Amygdala (tissue), 56 donors: ENCODE measurements around the gene COMMD9.

Experiments used
- DNase-seq, 56 donors: peaks; one replicate each; lab custom pipeline; 2025; lab: John Stamatoyannopoulos, UW

The COMMD9 gene

DNA sequence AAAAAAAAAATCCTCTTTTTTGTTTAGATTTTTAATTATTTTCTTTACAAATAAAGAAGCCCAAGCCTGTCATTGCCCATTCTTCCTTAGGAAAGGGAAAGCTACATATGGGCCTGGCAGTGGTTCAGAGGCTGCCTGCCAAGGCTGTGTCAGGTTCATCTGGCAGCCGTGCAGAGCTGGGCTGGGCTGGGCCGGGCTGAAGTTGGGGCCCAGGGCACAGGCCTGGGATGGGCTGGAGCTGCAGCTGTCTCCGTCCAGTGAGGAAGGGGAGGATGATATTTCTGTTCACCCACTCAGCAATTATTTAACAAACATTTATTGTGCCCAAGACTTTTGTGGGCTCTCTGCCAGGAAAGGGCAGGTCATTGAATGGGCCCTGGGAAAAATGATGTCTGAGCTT lies 11.4 kb upstream of the COMMD9 start:
- peak in 39 of 56 donors; percentile 5 to 77 (median 41) for DNase-seq

DNA sequence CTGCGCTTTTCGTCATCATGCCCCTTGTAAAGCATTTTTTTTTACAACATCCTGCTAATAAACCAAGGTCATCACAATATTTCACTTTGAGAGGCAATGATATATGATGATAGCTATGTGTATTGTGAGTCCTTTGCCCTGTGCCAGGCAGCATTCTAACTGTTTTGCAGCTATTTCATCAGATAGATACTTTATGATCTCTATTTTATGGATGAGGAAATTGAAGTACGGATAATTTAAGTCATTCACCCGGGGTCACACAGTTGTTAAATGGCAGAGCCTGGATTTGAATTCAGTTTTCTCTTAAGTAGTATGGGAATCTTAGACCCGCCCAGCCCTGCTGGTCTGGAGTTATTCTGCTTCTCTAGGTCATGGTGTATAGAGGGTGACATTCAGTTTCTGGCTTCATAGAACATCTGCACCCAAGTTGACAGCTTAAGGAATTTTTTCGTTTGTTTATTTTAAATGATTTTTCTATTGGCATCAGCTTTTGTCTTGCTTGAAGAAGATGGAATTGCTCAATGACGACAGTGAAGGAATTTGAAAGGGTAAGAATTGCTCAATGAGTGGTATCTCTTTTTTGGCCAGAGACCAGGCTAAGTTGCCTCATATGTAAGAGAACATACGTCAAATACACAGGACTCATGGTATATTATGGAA lies 7.8 kb upstream of the COMMD9 start:
- DNase-seq: no peak

- peak in 47 of 56 donors; percentile 15 to 87 (median 58) for DNase-seq
Measured at GRCh38 chr11:36295926-36296325, 6.7 kb upstream of the COMMD9 start, which contains the start of gene PRR5L. PRR5L (plus strand) TSS chr11:36296288; CDS start chr11:36401122, 104,834 bp downstream.

DNA sequence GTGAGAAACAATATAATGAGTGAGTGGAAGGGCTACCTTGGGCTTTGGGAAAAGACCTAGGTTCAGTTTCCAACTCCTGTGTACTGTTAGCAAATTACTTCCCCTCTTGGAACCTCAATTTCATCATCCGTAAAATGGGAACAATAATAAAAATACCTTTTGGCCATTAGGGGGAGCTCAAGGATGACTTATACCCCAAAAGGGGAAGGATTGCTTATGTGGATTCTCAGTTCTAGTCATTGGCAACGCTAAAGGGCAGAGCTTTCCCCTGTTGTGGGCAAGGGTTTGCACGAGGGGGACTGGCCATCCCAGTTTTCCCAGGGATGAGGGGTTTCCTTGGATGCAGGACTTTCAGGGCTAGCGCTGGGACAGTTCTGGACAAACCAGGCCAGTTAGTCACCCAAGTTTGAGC lies 3.1 kb upstream of the COMMD9 start:
- peak in 1 of 56 donors; percentile 9 for DNase-seq

- no peak for DNase-seq
Measured at GRCh38 chr11:36288442-36289225, 590 bp downstream of the COMMD9 start.

DNA sequence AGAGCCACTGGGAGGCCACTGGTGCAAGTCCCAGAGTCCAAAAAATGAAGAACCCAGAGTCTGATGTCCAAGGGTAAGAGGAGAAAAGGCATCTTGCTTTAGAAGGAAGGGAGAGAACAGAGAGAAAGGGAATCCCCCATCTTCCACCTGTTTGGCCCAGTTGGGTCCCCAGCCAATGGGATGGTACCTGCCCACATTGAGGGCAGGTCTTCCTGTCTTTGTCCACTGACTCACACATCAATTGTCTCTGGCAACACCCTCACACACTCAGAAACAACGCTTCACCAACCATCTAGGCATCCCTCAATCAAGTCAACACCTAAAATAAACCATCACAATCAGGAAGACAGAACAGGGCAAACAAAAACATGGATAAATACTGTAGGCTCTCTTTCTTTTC lies 6.3 kb downstream of the COMMD9 start:
- no peak for DNase-seq

DNA sequence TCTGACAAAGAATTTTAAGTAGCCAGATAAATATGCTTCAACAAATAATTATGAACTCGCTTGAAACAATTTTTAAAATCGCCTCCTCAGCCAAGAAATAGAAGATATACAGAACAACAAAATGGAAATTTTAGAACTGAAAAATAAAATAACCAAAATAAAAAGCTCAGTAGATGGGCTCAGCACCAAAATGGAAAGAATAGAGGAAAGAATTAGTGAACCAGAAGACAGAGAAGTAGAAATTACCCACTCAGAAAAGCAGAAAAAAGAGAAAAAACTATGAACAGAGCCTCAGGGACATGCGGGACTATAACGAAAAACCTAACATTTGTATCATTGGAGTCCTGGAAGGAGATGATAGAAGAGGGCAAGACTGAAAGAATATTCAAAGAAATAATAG lies 7.4 kb downstream of the COMMD9 start:
- DNase-seq: no peak

DNA sequence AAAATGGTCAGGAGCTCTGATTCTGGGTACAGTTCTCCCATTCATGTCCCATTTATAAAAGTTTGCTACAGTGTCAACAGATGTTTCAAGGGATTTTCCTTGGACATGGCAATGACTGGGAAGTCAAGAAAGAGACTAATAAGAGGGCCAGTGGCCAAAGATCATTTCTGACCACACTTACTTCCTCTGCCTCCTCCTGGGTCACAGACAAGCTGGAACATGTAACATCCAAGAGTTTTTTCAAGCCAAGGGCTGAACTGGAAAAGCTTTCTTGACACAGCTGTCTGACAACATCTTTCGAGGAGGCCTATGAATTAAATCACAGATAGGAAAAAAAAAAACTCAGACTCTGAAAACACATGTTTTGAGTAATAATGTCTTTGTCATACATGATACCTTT lies 8.7 kb downstream of the COMMD9 start:
- no peak for DNase-seq

DNA sequence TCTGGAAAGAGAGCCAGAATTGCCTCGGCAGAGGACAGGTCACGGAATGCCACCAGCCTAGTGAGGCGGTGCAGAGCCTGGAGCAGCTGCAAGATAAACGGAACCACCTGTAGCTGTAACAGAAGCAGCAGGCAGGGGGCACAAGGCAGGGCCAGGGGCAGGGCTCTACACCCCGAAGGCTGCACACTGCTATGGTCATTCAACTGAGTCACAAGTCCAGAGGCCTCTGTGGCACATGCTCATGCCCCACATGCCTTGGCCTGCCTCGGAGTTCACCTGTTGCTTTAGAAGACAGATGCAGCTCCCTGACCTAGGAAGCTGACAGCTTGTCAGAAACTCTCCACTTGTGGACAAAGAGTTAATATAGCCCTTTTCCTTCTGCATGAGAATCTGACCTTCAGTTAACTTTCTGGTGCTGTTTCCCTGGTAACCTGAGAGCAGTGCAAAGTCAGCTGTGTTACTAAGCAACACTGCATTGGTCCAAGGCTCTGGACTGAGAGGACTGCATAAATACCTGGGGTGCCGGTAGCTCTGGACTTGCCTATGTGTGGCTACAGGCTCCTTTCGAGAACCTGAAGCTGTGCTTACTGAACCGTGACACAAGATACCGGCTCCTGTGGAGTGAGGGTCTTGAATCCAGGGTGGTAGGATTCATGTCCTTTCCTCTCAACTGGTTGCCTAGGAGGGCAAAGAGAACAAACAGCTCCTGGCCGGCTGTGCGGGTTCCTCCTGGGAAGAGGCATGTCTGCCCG lies 10.5 kb downstream of the COMMD9 start:
- DNase-seq: peak in 3 of 56 donors; percentile 20 to 31 (median 28)

GRCh38 chr11:36274414-36274813 lies 14.8 kb downstream of the COMMD9 start:
- no peak for DNase-seq

GRCh38 chr11:36273110-36273509 lies 16.1 kb downstream of the COMMD9 start:
- peak in 12 of 56 donors; percentile 10 to 50 (median 26) for DNase-seq

- no peak for DNase-seq
Measured at GRCh38 chr11:36271794-36272407, 17.3 kb downstream of the COMMD9 start.

DNA sequence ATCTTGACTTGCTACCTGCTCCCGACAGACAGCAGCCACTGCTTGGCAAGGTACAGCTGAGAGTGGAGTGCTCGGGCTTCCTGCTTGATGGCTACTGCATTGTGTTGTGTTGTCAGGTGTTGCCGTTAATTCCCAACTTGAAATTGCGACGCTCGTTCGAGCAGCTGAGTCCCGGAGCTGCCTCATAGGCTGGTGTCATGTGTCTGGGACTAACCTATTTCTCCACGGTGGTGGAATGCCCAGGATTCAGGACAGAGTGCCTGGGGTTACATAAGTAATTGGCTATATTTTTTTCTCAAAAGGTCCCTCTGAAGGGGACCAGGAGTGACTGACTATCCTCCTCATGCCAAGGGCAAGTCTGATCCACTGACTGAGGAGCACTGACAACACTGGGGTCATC lies 18.5 kb downstream of the COMMD9 start:
- no peak for DNase-seq

GRCh38 chr11:36268337-36268985 lies 20.8 kb downstream of the COMMD9 start:
- DNase-seq: no peak

- no peak for DNase-seq
Measured at GRCh38 chr11:36266767-36267166, 22.5 kb downstream of the COMMD9 start.

DNA sequence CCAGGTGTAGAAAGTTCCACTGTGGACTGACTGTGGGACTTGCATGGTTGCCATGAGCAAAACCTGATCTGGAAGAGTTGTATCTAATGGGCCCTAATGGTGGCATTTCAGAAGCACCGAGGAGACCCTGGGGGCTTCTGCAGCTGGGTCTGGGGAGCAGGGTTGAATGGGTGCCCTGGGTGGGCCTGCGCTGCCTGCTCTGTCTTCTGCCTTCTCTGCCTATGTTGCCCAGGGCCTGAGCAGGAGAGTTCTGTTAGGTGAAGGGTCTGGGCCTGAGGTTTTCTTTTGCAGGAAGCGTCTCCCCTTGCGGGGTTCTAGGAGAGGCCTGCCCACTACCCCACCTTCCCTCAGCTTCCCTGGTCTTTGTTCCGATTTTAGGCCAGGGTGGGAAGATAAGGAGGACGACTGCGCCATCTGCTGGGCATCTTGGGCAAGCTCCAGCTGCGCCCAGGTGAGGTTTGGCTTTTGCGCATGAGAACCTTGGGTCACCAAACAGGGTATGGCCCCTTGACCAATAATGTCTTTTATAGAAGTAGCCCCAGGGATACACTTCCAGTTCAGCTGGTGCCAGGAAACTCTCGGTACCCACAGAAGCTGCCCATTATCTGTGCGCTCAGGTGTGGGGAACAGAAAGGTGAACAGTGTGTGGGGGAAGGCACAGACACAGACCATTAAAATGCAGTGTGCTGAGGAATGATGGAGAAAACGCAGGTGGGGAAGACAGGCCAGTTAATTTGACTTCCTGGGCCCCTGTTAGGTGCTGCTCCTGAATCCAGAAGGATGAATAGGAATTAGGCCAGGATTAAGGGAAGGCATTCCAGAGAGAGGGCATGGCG lies 23.2 kb downstream of the COMMD9 start:
- peak in 10 of 56 donors; percentile 18 to 54 (median 26) for DNase-seq

GRCh38 chr11:36264973-36265344 lies 24.3 kb downstream of the COMMD9 start:
- no peak for DNase-seq

- DNase-seq: no peak
Measured at GRCh38 chr11:36264011-36264972, 24.9 kb downstream of the COMMD9 start.
